SK-N-SH (cell line): ENCODE results near the gene FCHSD2. TPM values are rescaled to one million over a fixed set of nuclear protein-coding genes. Genes with fewer than 3 reads are reported as not detected.

Experiments used
- CTCF ChIA-PET: fragments of 300-600, 350-600 bp; formaldehyde crosslinking; extraction: SDS; loops from one replicate; lab custom pipeline; 2021; lab: Yijun Ruan, JAX
- POLR2A ChIA-PET: fragments of 350-600 bp; sonication (Branson Sonifier 250); formaldehyde crosslinking; extraction: SDS; loops from one replicate; lab custom pipeline; 2020; ENCODE audit warnings: antibody characterized with exemption, inconsistent platforms; lab: Yijun Ruan, JAX
- DNase-seq: peaks from one replicate; pipeline ENCODE4 v3.0.0; 2012
- H2AFZ ChIP-seq: fragments of 200-600 bp; sonication (generic); 2 replicates; pipeline ENCODE4 v1.8.1; 2016; ENCODE audit warnings: antibody characterized with exemption, mild to moderate bottlenecking, low read depth
- H3F3A ChIP-seq: fragments of 200-600 bp; sonication (generic); replicated peaks from 2 replicates; pipeline ENCODE3; 2016; ENCODE audit warnings: antibody characterized with exemption, mild to moderate bottlenecking; ENCODE audit not compliant: insufficient read depth
- H3K27ac ChIP-seq, 2 experiments: fragments of 200-500 bp in 1 of 2; fragments of 200-600 bp in 1 of 2; sonication (Bioruptor generic) in 1 of 2; sonication (generic), shearing (Covaris generic) in 1 of 2; 2 replicates each; pipeline versions ENCODE4 v1.5.1 to v1.6.1; 2014 to 2016; ENCODE audit warnings: low read depth in 2 of 2, inconsistent platforms in 1 of 2, low read length in 1 of 2, mild to moderate bottlenecking in 1 of 2, mixed read lengths in 1 of 2
- H3K27me3 ChIP-seq: fragments of 200-600 bp; sonication (generic), shearing (Covaris generic); 2 replicates; pipeline ENCODE4 v1.6.1; 2016; ENCODE audit warnings: mixed run types; ENCODE audit not compliant: insufficient read depth
- H3K36me3 ChIP-seq, 2 experiments: fragments of 200-500 bp in 1 of 2; fragments of 200-600 bp in 1 of 2; sonication (Bioruptor generic) in 1 of 2; sonication (generic) in 1 of 2; replicated peaks in 1 of 2; 2 replicates each; pipeline versions ENCODE3 to v1.5.1; 2014 to 2016; ENCODE audit warnings: low read length in 1 of 2, mild to moderate bottlenecking in 1 of 2; ENCODE audit not compliant: insufficient read depth in 2 of 2, control insufficient read depth in 1 of 2
- H3K4me1 ChIP-seq, 2 experiments: fragments of 200-500 bp in 1 of 2; fragments of 200-600 bp in 1 of 2; sonication (Bioruptor generic) in 1 of 2; sonication (generic), shearing (Covaris generic) in 1 of 2; 2 replicates each; pipeline versions ENCODE4 v1.5.1 to v1.6.1; 2014 to 2016; ENCODE audit warnings: low read depth in 1 of 2, low read length in 1 of 2, mixed run types in 1 of 2; ENCODE audit not compliant: insufficient read depth in 2 of 2, control insufficient read depth in 1 of 2
- H3K4me2 ChIP-seq: fragments of 200-600 bp; sonication (generic), shearing (Covaris generic); 2 replicates; pipeline ENCODE4 v1.6.1; 2017; ENCODE audit warnings: mixed run types
- H3K4me3 ChIP-seq, 2 experiments: fragments of 200-500 bp in 1 of 2; fragments of 200-600 bp in 1 of 2; sonication (Bioruptor generic) in 1 of 2; sonication (generic), shearing (Covaris generic) in 1 of 2; 2 replicates each; pipeline versions ENCODE4 v1.5.1 to v1.8.1; 2014 to 2016; ENCODE audit warnings: low read depth in 2 of 2, inconsistent platforms in 1 of 2, low read length in 1 of 2, mild to moderate bottlenecking in 1 of 2, mixed read lengths in 1 of 2, moderate library complexity in 1 of 2
- H3K79me2 ChIP-seq: fragments of 200-600 bp; sonication (generic); 2 replicates; pipeline ENCODE4 v1.8.1; 2017; ENCODE audit warnings: mild to moderate bottlenecking; ENCODE audit not compliant: insufficient read depth
- H3K9ac ChIP-seq: fragments of 200-600 bp; sonication (generic); 2 replicates; pipeline ENCODE4 v1.6.1; 2017; ENCODE audit warnings: mixed run types
- H3K9me2 ChIP-seq: fragments of 200-600 bp; sonication (generic); 2 replicates; pipeline ENCODE4 v1.6.1; 2017; ENCODE audit warnings: mixed run types
- H3K9me3 ChIP-seq: fragments of 200-600 bp; sonication (generic); 2 replicates; pipeline ENCODE4 v1.6.1; 2017; ENCODE audit warnings: mixed run types, mild to moderate bottlenecking, moderate library complexity
- H4K20me1 ChIP-seq: fragments of 200-600 bp; sonication (generic); 2 replicates; pipeline ENCODE4 v1.6.1; 2017; ENCODE audit warnings: mild to moderate bottlenecking, mixed run types; ENCODE audit not compliant: insufficient read depth
- ELF1 ChIP-seq: IDR thresholded peaks from 2 replicates; pipeline ENCODE4 v1.4.0; 2012
- EZH2phosphoT487 ChIP-seq: fragments of 200-600 bp; sonication (generic); IDR thresholded peaks from 2 replicates; pipeline ENCODE4 v1.6.1; 2017; ENCODE audit warnings: low read depth, mixed run types, mild to moderate bottlenecking, antibody characterized with exemption, moderate library complexity, borderline replicate concordance
- FOXM1 ChIP-seq: IDR thresholded peaks from 2 replicates; pipeline ENCODE4 v1.4.0; 2012; ENCODE audit warnings: low read depth, mild to moderate bottlenecking
- GATA2 ChIP-seq: sonication (generic); formaldehyde crosslinking; IDR thresholded peaks from 2 replicates; pipeline ENCODE4 v1.5.0; 2020; ENCODE audit warnings: mild to moderate bottlenecking, missing genetic modification reagents
- NRF1 ChIP-seq: IDR thresholded peaks from 2 replicates; pipeline ENCODE4 v1.6.1; 2012; ENCODE audit warnings: low read depth, mild to moderate bottlenecking, low read length
- POLR2AphosphoS5 ChIP-seq: IDR thresholded peaks from 2 replicates; pipeline ENCODE4 v1.6.1; 2012; ENCODE audit warnings: low read depth, low read length
- RCOR1 ChIP-seq: fragments of 150-350 bp; IDR thresholded peaks from 2 replicates; pipeline ENCODE4 v1.6.1; 2017; ENCODE audit warnings: antibody characterized with exemption, low read length
- RXRA ChIP-seq: IDR thresholded peaks from 2 replicates; pipeline ENCODE4 v1.4.0; 2012; ENCODE audit warnings: low read depth, mild to moderate bottlenecking, borderline replicate concordance
- SIN3A ChIP-seq: IDR thresholded peaks from 2 replicates; pipeline ENCODE4 v1.6.1; 2012; ENCODE audit warnings: low read depth, mild to moderate bottlenecking, low read length, moderate library complexity, borderline replicate concordance
- TCF12 ChIP-seq: IDR thresholded peaks from 2 replicates; pipeline ENCODE4 v1.4.0; 2012
- WGBS: methylation state at CpG from one replicate; pipeline ENCODE4 v1.1.6; 2017; ENCODE audit warnings: low lambda C conversion rate; 5-methylcytosine and 5-hydroxymethylcytosine counted together
- polyA plus RNA-seq, 3 experiments: library from polyadenylated mRNA; depleted of rRNA; stranded (reverse); fragments of >200 nt; gene quantifications; 2 replicates each; pipeline ENCODE4 v1.2.3, GENCODE V29; 2012
- TF ChIP-seq, protein P1 (sequence below): fragments of 150-350 bp; IDR thresholded peaks from 2 replicates; pipeline ENCODE4 v1.6.1; 2016; ENCODE audit warnings: mild to moderate bottlenecking, low read depth, low read length
- TF ChIP-seq, protein P2 (sequence below): IDR thresholded peaks from 2 replicates; pipeline ENCODE4 v1.4.0; 2012; ENCODE audit warnings: low read depth, borderline replicate concordance
- TF ChIP-seq, protein P3 (sequence below): IDR thresholded peaks from 2 replicates; pipeline ENCODE4; 2012
- TF ChIP-seq, protein P4 (sequence below): fragments of 150-350 bp; IDR thresholded peaks from 2 replicates; pipeline ENCODE4 v1.6.1; 2017; ENCODE audit warnings: antibody characterized with exemption, low read length, low read depth, borderline replicate concordance

The FCHSD2 gene
- polyA plus RNA-seq, 1 of the 3 experiments (the other 2 are of a cell fraction), result 10.4 TPM

DNA sequence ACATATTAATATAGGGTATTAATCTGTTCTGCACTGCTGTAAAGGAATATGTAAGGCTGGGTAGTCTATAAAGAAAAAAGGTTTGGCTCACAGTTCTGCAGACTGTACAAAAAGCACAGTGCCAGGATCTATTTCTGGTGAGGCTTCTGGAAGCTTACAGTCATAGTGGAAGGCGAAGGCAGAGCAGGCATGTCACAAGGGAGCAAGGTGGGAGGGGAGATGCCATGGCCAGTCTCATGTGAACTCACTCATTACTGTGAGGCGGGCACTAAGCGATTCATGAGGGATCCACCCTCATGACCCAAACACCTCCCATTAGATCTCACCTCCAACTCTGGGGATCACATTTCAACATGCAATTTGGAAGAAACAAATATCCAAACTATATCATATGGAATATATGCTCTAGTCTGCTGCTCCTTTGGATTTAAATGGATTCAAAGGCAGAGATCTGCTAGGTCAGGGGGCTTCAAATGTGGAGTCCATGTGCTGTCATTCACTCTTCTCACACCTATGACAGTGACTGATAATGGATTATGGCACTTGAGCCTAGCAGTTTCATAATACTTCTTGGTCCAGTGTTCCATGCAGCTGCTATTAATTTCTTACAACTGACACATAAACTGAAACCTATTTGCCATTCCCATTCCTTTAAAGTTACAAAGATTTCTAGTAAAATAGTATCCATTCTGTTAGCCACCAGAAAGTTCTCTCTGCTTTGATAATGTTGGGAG lies 182.0 kb downstream of the FCHSD2 start:
- no peak overlapping the region for H3K4me3 ChIP-seq
- H4K20me1 ChIP-seq, result no peaks in the 10 kb centered on the region
- no peak overlapping the region for H3K27ac ChIP-seq
- no peak overlapping the region for H3K9ac ChIP-seq
- H2AFZ ChIP-seq, result no peak overlapping the region
- no peaks in the 10 kb centered on the region for H3K27me3 ChIP-seq
- H3K36me3 ChIP-seq, result peaks cover 0 to 3% of the 10 kb centered on the region in 2 experiments
- WGBS, result 92% methylated on average over 3 of the region's 3 CpGs
- H3K4me2 ChIP-seq, result no peak overlapping the region
- TF ChIP-seq POLR2AphosphoS5, result no peak
- no peak for TF ChIP-seq ELF1
- no peak for TF ChIP-seq FOXM1
- H3K9me2 ChIP-seq, result no peaks in the 10 kb centered on the region
- H3K9me3 ChIP-seq, result no peaks in the 10 kb centered on the region
- no peak for DNase-seq
- ChIA-PET CTCF (no interaction called here), POLR2A (no interaction called here)
- no peaks in the 10 kb centered on the region; the same call in 1 of the 2 replicates for H3K79me2 ChIP-seq
- no peaks in the 10 kb centered on the region; a peak in 1 of 4 replicates for H3K4me1 ChIP-seq
- H3F3A ChIP-seq, result no peaks in the 10 kb centered on the region

DNA sequence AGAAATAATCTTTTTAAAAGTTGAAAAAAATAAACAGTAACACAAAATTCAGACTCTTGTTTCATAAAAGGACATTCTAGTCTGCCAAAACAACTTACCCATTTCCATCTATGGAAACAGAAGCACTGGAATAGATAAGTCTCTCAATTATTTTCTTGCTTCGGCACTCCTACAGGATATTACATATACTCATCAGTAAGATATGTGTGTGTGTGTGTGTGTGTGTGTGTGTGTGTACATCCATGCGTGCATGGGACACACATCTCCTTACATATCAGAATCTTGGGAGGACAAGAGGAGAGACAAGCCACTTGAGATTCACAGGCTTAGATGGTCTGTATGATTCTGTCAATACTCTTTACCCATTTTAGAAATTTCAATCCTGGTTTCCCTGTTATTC lies 183.3 kb downstream of the FCHSD2 start:
- TF ChIP-seq FOXM1, result no peak
- TF ChIP-seq TCF12, result no peak
- TF ChIP-seq EZH2phosphoT487, result no peak
- no peak for TF ChIP-seq SIN3A
- TF ChIP-seq NRF1, result no peak
- TF ChIP-seq, protein P1, sequence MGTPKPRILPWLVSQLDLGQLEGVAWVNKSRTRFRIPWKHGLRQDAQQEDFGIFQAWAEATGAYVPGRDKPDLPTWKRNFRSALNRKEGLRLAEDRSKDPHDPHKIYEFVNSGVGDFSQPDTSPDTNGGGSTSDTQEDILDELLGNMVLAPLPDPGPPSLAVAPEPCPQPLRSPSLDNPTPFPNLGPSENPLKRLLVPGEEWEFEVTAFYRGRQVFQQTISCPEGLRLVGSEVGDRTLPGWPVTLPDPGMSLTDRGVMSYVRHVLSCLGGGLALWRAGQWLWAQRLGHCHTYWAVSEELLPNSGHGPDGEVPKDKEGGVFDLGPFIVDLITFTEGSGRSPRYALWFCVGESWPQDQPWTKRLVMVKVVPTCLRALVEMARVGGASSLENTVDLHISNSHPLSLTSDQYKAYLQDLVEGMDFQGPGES, result no peak
- no peak for TF ChIP-seq ELF1
- TF ChIP-seq, protein P2, sequence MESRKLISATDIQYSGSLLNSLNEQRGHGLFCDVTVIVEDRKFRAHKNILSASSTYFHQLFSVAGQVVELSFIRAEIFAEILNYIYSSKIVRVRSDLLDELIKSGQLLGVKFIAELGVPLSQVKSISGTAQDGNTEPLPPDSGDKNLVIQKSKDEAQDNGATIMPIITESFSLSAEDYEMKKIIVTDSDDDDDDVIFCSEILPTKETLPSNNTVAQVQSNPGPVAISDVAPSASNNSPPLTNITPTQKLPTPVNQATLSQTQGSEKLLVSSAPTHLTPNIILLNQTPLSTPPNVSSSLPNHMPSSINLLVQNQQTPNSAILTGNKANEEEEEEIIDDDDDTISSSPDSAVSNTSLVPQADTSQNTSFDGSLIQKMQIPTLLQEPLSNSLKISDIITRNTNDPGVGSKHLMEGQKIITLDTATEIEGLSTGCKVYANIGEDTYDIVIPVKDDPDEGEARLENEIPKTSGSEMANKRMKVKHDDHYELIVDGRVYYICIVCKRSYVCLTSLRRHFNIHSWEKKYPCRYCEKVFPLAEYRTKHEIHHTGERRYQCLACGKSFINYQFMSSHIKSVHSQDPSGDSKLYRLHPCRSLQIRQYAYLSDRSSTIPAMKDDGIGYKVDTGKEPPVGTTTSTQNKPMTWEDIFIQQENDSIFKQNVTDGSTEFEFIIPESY, result no peak
- TF ChIP-seq POLR2AphosphoS5, result no peak
- TF ChIP-seq GATA2 (CRISPR knock-in tag), result no peak
- TF ChIP-seq RXRA, result no peak
- TF ChIP-seq, protein P3, sequence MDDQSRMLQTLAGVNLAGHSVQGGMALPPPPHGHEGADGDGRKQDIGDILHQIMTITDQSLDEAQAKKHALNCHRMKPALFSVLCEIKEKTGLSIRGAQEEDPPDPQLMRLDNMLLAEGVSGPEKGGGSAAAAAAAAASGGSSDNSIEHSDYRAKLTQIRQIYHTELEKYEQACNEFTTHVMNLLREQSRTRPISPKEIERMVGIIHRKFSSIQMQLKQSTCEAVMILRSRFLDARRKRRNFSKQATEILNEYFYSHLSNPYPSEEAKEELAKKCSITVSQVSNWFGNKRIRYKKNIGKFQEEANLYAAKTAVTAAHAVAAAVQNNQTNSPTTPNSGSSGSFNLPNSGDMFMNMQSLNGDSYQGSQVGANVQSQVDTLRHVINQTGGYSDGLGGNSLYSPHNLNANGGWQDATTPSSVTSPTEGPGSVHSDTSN, result no peak
- TF ChIP-seq, protein P4, sequence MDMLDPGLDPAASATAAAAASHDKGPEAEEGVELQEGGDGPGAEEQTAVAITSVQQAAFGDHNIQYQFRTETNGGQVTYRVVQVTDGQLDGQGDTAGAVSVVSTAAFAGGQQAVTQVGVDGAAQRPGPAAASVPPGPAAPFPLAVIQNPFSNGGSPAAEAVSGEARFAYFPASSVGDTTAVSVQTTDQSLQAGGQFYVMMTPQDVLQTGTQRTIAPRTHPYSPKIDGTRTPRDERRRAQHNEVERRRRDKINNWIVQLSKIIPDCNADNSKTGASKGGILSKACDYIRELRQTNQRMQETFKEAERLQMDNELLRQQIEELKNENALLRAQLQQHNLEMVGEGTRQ, result no peak
- TF ChIP-seq RCOR1, result no peak
- Histone ChIP-seq H3K27me3 (no peaks in the 10 kb centered on the region), H3F3A (no peaks in the 10 kb centered on the region), H4K20me1 (no peaks in the 10 kb centered on the region), H3K4me1 (peaks cover 0 to 2% of the 10 kb centered on the region in 2 experiments; a peak in 1 of 4 replicates), H3K9ac (no peak overlapping the region), H3K36me3 (peaks cover 0 to 3% of the 10 kb centered on the region in 2 experiments), H2AFZ (no peak overlapping the region), H3K4me3 (no peak overlapping the region), H3K9me2 (no peaks in the 10 kb centered on the region), H3K9me3 (no peaks in the 10 kb centered on the region), H3K79me2 (no peaks in the 10 kb centered on the region; the same call in 1 of the 2 replicates), H3K4me2 (no peak overlapping the region), H3K27ac (no peak overlapping the region)
- ChIA-PET POLR2A (no interaction called here), CTCF (no interaction called here)
- WGBS, result 83% methylated on average over 2 of the region's 2 CpGs
- DNase-seq, result no peak
